ENCODE measurements around the gene FAM83E.

FAM83E gene

DNA sequence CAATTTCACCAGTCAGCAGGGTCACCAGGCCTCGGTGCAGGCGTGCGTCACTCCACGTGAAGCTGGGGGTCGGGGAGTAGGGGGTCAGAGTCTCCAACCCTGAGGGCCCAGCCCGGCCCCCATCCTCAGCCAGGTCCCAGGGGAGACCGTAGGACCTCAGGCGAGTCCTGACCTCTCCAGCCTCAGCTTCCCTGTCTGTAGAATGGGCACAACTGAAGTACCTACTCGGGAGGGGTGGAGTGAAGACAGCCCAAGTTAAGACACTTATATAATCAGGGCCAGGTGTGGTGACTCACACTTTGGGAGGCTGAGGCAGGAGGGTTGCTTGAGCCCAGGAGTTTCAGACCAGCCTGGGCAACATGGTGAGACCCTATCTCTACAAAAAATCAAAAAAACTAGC is 11.0 kb downstream of the FAM83E start:
- no peak overlapping the region for H3K27ac ChIP-seq
- TF ChIP-seq, protein P1, sequence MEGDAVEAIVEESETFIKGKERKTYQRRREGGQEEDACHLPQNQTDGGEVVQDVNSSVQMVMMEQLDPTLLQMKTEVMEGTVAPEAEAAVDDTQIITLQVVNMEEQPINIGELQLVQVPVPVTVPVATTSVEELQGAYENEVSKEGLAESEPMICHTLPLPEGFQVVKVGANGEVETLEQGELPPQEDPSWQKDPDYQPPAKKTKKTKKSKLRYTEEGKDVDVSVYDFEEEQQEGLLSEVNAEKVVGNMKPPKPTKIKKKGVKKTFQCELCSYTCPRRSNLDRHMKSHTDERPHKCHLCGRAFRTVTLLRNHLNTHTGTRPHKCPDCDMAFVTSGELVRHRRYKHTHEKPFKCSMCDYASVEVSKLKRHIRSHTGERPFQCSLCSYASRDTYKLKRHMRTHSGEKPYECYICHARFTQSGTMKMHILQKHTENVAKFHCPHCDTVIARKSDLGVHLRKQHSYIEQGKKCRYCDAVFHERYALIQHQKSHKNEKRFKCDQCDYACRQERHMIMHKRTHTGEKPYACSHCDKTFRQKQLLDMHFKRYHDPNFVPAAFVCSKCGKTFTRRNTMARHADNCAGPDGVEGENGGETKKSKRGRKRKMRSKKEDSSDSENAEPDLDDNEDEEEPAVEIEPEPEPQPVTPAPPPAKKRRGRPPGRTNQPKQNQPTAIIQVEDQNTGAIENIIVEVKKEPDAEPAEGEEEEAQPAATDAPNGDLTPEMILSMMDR (conservative IDR thresholded peaks at IDR 0.05), result no peak

DNA sequence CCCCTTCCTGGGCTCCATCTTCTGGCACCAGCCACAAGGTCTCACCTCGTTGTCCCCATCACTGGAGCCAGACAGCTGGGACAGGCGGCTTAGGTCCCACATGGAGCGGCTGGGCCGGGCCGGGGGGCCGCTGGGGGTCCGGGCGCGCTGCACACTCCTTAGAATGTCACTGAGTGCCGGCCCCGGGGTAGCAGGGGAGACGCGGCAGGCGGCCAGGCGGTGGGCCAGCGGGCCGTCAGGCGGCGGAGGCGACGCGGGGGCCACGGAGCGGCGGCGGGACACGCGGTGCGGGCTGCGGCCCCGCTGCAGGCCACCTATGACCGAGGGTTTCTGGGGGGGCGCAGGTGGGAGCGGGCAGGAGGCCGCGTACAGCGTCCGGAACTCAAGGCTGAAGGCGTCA is 11.4 kb downstream of the FAM83E start:
- TF ChIP-seq, protein P1 (conservative IDR thresholded peaks at IDR 0.05), result no peak
- H3K27ac ChIP-seq, result no peak overlapping the region

DNA sequence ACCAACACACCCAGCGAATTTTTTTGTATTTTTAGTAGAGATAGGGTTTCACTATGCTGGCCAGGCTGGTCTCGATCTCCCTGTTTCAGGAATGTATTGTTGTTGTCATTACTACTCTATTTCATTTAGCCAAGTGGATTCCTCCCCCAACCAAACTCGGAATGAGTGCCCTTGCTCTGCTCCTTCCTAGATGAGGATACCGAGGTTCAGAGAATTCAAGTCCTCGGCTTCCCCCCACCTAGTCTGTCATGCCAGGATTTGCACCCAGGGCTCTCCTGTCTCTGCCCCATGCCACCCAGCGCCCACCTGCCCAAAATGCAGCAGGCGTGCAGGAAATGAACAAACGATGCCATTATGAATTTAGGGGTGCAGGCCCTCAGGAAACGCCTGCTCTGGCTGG is 11.9 kb downstream of the FAM83E start:
- TF ChIP-seq, protein P1 (conservative IDR thresholded peaks at IDR 0.05), result no peak

DNA sequence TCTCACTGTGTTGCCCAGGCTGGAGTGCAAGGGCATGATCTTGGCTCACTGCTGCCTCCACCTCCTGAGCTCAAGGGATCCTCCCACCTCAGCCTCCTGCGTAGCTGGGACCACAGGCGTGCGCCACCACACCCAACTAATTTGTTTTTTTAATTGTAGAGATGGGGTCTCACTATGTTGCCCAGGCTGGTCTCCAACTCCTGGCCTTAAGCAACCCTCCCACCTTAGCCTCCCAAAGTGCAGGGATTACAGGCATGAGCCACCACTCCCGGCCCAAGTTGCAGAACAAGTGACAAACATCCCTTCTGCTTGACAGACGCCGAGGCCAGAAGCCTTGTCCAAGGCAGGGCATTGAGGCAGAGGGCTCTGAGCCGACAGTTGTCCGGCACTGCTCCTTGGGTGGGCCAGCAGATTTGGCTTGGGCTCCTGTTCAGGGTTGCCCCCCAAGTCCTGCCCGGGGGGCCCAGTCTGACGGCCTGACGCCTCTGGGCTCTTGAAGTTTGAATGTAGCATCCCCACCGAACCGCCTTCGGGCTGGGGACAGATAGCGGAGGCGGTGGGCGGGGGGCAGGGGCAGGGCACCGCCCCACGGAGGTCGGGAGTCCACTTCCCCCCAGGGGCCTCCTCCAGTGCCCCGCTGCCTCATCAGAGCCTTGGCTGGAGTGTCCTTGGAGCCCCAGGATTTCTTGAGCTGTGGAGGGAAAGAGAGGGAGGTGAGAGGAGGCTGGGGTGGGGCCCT is 14.0 kb downstream of the FAM83E start:
- TF ChIP-seq, protein P1 (conservative IDR thresholded peaks at IDR 0.05), result no peak
- no peak overlapping the region for H3K27ac ChIP-seq

More for the DNA sequence above, 11.9 kb downstream of the FAM83E start:
- H3K27ac ChIP-seq, result no peak overlapping the region

DNA sequence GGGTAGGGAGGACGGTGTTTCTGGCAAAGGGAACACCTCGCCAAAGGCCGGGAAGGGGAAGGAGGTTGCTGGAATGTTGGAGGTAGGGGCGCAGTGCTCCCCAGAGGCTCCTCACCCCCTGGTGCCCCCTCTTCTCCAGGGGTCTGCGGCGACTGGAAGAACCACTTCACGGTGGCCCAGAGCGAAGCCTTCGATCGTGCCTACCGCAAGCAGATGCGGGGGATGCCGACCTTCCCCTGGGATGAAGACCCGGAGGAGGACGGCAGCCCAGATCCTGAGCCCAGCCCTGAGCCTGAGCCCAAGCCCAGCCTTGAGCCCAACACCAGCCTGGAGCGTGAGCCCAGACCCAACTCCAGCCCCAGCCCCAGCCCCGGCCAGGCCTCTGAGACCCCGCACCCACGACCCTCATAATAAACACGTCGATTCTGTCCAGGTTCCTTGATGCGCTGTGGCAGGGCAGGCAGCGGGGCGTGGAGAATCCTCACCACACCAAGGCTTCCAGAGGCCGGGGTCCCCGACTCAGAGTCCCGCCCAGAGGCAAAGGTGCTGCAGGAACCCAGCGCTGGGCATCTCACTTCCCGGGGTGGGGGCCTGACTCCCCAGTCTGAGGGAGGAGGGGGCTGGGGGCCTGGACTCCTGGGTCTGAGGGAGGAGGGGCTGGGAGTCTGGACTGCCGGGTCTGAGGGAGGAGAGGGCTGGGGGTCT is 15.7 kb downstream of the FAM83E start:
- TF ChIP-seq, protein P1 (conservative IDR thresholded peaks at IDR 0.05), result no peak
- H3K27ac ChIP-seq, result no peak overlapping the region

DNA sequence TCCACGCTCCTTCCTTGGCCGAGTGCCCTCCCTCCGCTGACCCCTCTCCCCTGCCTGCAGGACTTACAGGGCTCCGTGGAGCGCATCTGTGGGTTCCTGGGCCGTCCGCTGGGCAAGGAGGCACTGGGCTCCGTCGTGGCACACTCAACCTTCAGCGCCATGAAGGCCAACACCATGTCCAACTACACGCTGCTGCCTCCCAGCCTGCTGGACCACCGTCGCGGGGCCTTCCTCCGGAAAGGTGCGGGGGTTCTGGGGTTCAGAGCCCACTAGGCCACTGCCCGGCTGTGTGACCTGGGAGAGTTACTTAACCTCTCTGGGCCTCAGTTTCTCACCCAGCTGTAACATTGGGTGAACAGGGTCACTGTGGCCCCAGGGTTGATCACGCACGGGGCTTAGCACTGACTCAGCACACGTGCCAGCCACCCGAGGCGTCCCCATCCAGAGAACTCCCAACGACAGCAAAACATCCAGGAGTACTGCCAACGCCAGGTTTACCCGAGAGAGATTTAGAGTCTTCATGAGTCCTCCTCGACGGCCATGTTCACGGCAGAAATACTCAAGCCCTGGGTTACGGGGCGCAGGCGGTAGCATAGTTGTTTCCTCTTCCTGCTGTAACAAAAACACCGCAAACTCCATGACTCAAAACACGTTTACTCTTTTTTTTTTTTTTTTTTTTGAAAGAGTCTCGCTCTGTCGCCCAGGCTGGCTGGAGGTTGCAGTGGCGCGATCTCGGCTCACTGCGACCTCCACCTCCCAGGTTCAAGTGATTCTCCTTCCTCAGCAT is 18.0 kb downstream of the FAM83E start:
- TF ChIP-seq, protein P1 (conservative IDR thresholded peaks at IDR 0.05), result no peak
- H3K27ac ChIP-seq, result no peak overlapping the region

DNA sequence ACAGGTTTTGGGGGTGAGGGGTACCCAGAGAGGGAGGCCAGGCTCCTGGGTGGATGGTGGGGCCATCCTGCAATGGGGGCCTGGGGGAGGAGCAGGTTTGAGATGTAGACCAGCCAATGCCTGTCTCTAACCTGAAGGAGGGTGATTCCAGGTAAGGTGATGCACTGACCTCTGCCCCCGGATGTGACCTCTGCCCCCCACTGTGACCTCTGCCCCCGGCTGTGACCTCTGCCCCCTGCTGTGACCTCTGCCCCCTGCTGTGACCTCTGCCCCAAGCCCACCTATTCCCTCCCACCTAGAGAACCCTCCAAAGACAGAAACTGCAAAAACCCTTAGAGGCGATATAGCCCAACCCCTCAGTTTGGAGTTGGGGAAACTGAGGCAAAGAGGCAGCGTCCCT is 18.6 kb downstream of the FAM83E start:
- no peak overlapping the region for H3K27ac ChIP-seq
- TF ChIP-seq, protein P1 (conservative IDR thresholded peaks at IDR 0.05), result no peak
